GM23248 (cell line): ENCODE data around the gene TSPAN3. TPM values are rescaled to one million over a fixed set of nuclear protein-coding genes. Genes with fewer than 3 reads are reported as not detected.

Experiments used
- DNase-seq: peaks from one replicate; pipeline ENCODE4 v3.0.0-alpha.2; 2015
- H2AFZ ChIP-seq: fragments of 200-600 bp; sonication (generic); 2 replicates; pipeline ENCODE4 v1.6.1; 2016; ENCODE audit warnings: antibody characterized with exemption
- H3F3A ChIP-seq: fragments of 200-600 bp; sonication (generic); 2 replicates; pipeline ENCODE4 v1.6.1; 2016; ENCODE audit warnings: mild to moderate bottlenecking, antibody characterized with exemption, mixed run types; ENCODE audit not compliant: insufficient read depth
- H3K27ac ChIP-seq: fragments of 200-600 bp; sonication (generic); 2 replicates; pipeline ENCODE4 v1.5.1; 2016; ENCODE audit warnings: mild to moderate bottlenecking
- H3K27me3 ChIP-seq: fragments of 200-600 bp; sonication (generic); replicated peaks from 2 replicates; pipeline ENCODE4 v1.6.1; 2016; ENCODE audit warnings: mild to moderate bottlenecking; ENCODE audit not compliant: insufficient read depth
- H3K36me3 ChIP-seq: fragments of 200-600 bp; sonication (generic); 2 replicates; pipeline ENCODE4 v1.6.1; 2016; ENCODE audit warnings: low read depth, mild to moderate bottlenecking
- H3K4me1 ChIP-seq: fragments of 200-600 bp; sonication (generic); 2 replicates; pipeline ENCODE4 v1.6.1; 2016; ENCODE audit warnings: mild to moderate bottlenecking; ENCODE audit not compliant: insufficient read depth
- H3K4me2 ChIP-seq: fragments of 200-600 bp; sonication (generic); one replicate; pipeline ENCODE4 v1.6.1; 2016; ENCODE audit warnings: mild to moderate bottlenecking; ENCODE audit not compliant: unreplicated experiment
- H3K4me3 ChIP-seq: fragments of 200-600 bp; sonication (generic); 2 replicates; pipeline ENCODE4 v1.5.1; 2016; ENCODE audit warnings: mild to moderate bottlenecking
- H3K79me2 ChIP-seq: fragments of 200-600 bp; sonication (generic); 2 replicates; pipeline ENCODE4 v1.6.1; 2016; ENCODE audit warnings: mild to moderate bottlenecking; ENCODE audit not compliant: insufficient read depth
- H3K9ac ChIP-seq: fragments of 200-600 bp; sonication (generic); 2 replicates; pipeline ENCODE4 v1.6.1; 2016; ENCODE audit warnings: mild to moderate bottlenecking
- H3K9me2 ChIP-seq: fragments of 200-600 bp; sonication (generic); 2 replicates; pipeline ENCODE4 v1.6.1; 2016; ENCODE audit warnings: mixed run types, mild to moderate bottlenecking, moderate library complexity; ENCODE audit not compliant: insufficient read depth
- H3K9me3 ChIP-seq: fragments of 200-600 bp; sonication (generic); one replicate; pipeline ENCODE4 v1.6.1; 2017; ENCODE audit warnings: low read depth
- H4K20me1 ChIP-seq: fragments of 200-600 bp; sonication (generic); 2 replicates; pipeline ENCODE4 v1.6.0; 2016; ENCODE audit not compliant: insufficient read depth
- EZH2 ChIP-seq: fragments of 200-600 bp; sonication (generic); IDR thresholded peaks from 2 replicates; pipeline ENCODE4 v1.6.1; 2018; ENCODE audit warnings: antibody characterized with exemption, mild to moderate bottlenecking; ENCODE audit not compliant: insufficient read depth, poor library complexity, severe bottlenecking
- EZH2phosphoT487 ChIP-seq: fragments of 200-600 bp; sonication (generic); IDR thresholded peaks from 2 replicates; pipeline ENCODE4 v1.6.1; 2018; ENCODE audit warnings: antibody characterized with exemption, moderate library complexity, mild to moderate bottlenecking, low read depth; ENCODE audit not compliant: insufficient read depth
- WGBS, 2 experiments: methylation state at CpG; one replicate each; pipeline ENCODE4 v1.1.6; 2015 to 2017; ENCODE audit warnings: low lambda C conversion rate in 2 of 2, low coverage in 1 of 2; ENCODE audit errors: missing lambda C conversion rate in 2 of 2; 5-methylcytosine and 5-hydroxymethylcytosine counted together
- in situ Hi-C: fragments of 300-500 bp; cut with MboI; formaldehyde crosslinking; loops from 2 replicates; pipeline ENCODE4 v1.15.0; 2020
- polyA plus RNA-seq: library from polyadenylated mRNA; unstranded; fragments of >200 nt; fragmentation: Nextera tagmentation; extraction: Ambion mirVana; gene quantifications from 2 replicates; pipeline ENCODE4 v1.2.1, GENCODE V29; 2016
- total RNA-seq: library from RNA; depleted of rRNA; stranded (reverse); fragments of >200 nt; shearing (Covaris generic); gene quantifications from 2 replicates; pipeline ENCODE4 v1.2.3, GENCODE V29; 2014

The TSPAN3 gene
- total and polyA plus RNA-seq, 2 experiments from 2014 or later: 307 to 321 TPM

GRCh38 chr15:77064539-77065308 lies 6.2 kb downstream of the TSPAN3 start:
- H3K36me3 ChIP-seq: no peaks in the 10 kb centered on the region
- TF ChIP-seq EZH2phosphoT487: no peak
- H2AFZ ChIP-seq: no peak overlapping the region
- H4K20me1 ChIP-seq: peaks cover 5% of the 10 kb centered on the region; the same call in 1 of the 2 replicates
- H3K9me2 ChIP-seq: no peaks in the 10 kb centered on the region
- peak; percentile 75 for DNase-seq
- no peak overlapping the region for H3K4me3 ChIP-seq
- H3K4me2 ChIP-seq: peak overlapping the region; percentile 61
- in situ Hi-C loops: no loop called here
- H3K9me3 ChIP-seq: no peaks in the 10 kb centered on the region
- 68 to 79% methylated on average over 6 of the region's 6 CpGs for WGBS, 2 experiments
- H3F3A ChIP-seq: peaks cover 50% of the 10 kb centered on the region
- H3K27me3 ChIP-seq: no peaks in the 10 kb centered on the region
- H3K79me2 ChIP-seq: peaks cover 87% of the 10 kb centered on the region
- peak overlapping the region; percentile 23; the same call in 1 of the 2 replicates for H3K27ac ChIP-seq
- peaks cover 70% of the 10 kb centered on the region for H3K4me1 ChIP-seq
- no peak overlapping the region for H3K9ac ChIP-seq

- Histone ChIP-seq H3K9ac (no peak overlapping the region), H3K9me2 (no peaks in the 10 kb centered on the region), H3K4me1 (peaks cover 69% of the 10 kb centered on the region), H3K4me3 (no peak overlapping the region), H3K4me2 (peak overlapping the region; percentile 61), H3K27me3 (no peaks in the 10 kb centered on the region), H3F3A (peaks cover 55% of the 10 kb centered on the region), H3K79me2 (peaks cover 87% of the 10 kb centered on the region), H3K9me3 (no peaks in the 10 kb centered on the region), H4K20me1 (peaks cover 5% of the 10 kb centered on the region; the same call in 1 of the 2 replicates), H3K27ac (peak overlapping the region; percentile 23; the same call in 1 of the 2 replicates), H3K36me3 (no peaks in the 10 kb centered on the region), H2AFZ (no peak overlapping the region)
- in situ Hi-C loops: no loop called here
- DNase-seq: no peak
- WGBS, 2 experiments: 81 to 86% methylated on average over 2 of the region's 2 CpGs
- TF ChIP-seq EZH2 (no peak), EZH2phosphoT487 (no peak)
These were observed 6.8 kb downstream of the TSPAN3 start for GRCh38 chr15:77064063-77064462.

DNA sequence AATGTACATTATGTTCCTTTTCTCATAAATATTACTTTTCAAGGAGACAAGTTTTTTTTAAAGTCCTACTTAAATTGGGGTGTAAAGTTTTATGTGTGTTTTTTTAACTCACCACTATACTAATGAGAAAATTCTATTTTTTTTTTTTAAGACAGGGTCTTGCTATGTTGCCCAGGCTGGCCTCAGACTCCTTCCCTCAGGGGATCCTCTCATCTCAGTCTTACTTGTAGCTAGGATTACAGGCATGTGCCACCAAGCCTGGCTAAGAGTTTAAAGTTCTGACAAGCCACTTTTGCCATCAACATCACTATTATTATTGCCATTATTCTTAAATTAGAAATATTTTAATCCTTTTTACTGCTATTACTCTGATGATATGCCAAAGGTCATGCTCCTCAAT lies 7.7 kb downstream of the TSPAN3 start:
- in situ Hi-C loops: no loop called here
- no peak overlapping the region for H3K9ac ChIP-seq

GRCh38 chr15:77060546-77060945 lies 10.4 kb downstream of the TSPAN3 start:
- peaks cover 56% of the 10 kb centered on the region for H3F3A ChIP-seq
- H3K9me2 ChIP-seq: no peaks in the 10 kb centered on the region
- in situ Hi-C loops: no loop called here
- H3K27ac ChIP-seq: peak overlapping the region; percentile 68
- H3K9ac ChIP-seq: peak overlapping the region; percentile 62
- H4K20me1 ChIP-seq: no peaks in the 10 kb centered on the region
- H3K4me3 ChIP-seq: peak overlapping the region; percentile 56
- peak overlapping the region; percentile 81 for H3K4me2 ChIP-seq
- H3K9me3 ChIP-seq: no peaks in the 10 kb centered on the region
- no peaks in the 10 kb centered on the region for H3K27me3 ChIP-seq
- H3K36me3 ChIP-seq: 0 out of 2 replicates have a peak, but pooled peaks cover under 1% of the 10 kb centered on the region
- H3K79me2 ChIP-seq: peaks cover 83% of the 10 kb centered on the region
- no peak for TF ChIP-seq EZH2phosphoT487
- no peak overlapping the region for H2AFZ ChIP-seq
- H3K4me1 ChIP-seq: peaks cover 76% of the 10 kb centered on the region
- DNase-seq: peak; percentile 79

More for the DNA sequence above, 7.7 kb downstream of the TSPAN3 start:
- H3F3A ChIP-seq: peaks cover 55% of the 10 kb centered on the region
- peaks cover 68% of the 10 kb centered on the region for H3K4me1 ChIP-seq
- no peak overlapping the region for H3K27ac ChIP-seq
- TF ChIP-seq EZH2 (no peak), EZH2phosphoT487 (no peak)
- H2AFZ ChIP-seq: no peak overlapping the region
- peaks cover 87% of the 10 kb centered on the region for H3K79me2 ChIP-seq
- no peaks in the 10 kb centered on the region for H3K27me3 ChIP-seq
- DNase-seq: no peak
- H3K36me3 ChIP-seq: no peaks in the 10 kb centered on the region
- no peaks in the 10 kb centered on the region for H3K9me2 ChIP-seq
- no peak overlapping the region for H3K4me3 ChIP-seq
- no peaks in the 10 kb centered on the region for H3K9me3 ChIP-seq
- H4K20me1 ChIP-seq: peaks cover 5% of the 10 kb centered on the region; the same call in 1 of the 2 replicates
- no peak overlapping the region for H3K4me2 ChIP-seq
